HFF-Myc (cell line): ENCODE data around the gene PDE6B.

Experiments
- DNase-seq: peaks from one replicate; pipeline ENCODE4 v3.0.0-alpha.2; 2011; ENCODE audit warnings: low read depth; ENCODE audit errors: extremely low read depth
- H3K4me3 ChIP-seq: replicated peaks from 2 replicates; pipeline ENCODE4 v1.5.1; 2011; ENCODE audit warnings: low read depth, mild to moderate bottlenecking, control low read depth, low read length
- TF ChIP-seq, protein P1 (sequence below): IDR thresholded peaks from 2 replicates; pipeline ENCODE4 v1.5.1; 2012; ENCODE audit warnings: mild to moderate bottlenecking, low read depth, low read length, control low read depth; ENCODE audit errors: missing control alignments

PDE6B gene

DNA sequence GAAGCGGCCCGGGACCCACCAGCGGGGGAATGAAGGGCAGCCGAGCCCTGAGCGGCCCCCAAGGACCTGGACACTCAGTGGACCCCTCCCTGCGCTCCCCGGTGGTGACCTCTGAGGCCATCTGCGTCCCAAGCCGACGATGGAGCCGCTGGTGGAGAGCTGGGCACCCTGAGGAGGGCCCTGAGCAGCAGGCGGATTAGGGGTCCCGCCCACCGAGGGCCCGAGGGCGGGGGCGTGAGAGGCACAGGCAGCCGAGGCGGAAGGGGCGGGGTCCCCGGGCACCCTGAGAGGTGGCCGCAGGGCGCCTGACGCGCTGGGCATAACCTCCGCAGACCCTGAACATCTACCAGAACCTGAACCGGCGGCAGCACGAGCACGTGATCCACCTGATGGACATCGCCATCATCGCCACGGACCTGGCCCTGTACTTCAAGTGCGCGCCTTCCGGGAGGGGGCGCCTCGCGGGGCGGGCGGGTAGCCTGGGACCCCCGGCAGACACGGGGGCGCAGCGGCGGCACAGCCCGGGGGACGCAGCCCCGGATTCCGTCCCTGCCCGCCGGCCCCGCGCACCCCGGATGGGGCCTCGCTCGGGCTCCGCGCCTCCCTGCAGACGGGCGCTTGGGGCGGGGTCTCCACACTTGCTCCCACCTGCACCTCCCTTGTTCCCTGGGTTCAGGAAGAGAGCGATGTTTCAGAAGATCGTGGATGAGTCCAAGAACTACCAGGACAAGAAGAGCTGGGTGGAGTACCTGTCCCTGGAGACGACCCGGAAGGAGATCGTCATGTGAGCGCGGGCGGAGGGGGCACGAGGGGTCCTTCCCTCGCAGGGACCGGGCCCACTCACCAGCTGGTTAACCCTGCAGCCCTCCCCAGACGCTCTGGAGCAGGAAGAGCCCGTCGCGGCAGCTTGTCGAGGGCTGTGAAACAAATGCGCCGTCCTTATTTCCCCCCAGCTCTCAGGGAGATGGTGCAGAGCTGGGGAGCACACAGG is 38.4 kb downstream of the PDE6B start:
- TF ChIP-seq, protein P1, sequence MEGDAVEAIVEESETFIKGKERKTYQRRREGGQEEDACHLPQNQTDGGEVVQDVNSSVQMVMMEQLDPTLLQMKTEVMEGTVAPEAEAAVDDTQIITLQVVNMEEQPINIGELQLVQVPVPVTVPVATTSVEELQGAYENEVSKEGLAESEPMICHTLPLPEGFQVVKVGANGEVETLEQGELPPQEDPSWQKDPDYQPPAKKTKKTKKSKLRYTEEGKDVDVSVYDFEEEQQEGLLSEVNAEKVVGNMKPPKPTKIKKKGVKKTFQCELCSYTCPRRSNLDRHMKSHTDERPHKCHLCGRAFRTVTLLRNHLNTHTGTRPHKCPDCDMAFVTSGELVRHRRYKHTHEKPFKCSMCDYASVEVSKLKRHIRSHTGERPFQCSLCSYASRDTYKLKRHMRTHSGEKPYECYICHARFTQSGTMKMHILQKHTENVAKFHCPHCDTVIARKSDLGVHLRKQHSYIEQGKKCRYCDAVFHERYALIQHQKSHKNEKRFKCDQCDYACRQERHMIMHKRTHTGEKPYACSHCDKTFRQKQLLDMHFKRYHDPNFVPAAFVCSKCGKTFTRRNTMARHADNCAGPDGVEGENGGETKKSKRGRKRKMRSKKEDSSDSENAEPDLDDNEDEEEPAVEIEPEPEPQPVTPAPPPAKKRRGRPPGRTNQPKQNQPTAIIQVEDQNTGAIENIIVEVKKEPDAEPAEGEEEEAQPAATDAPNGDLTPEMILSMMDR: no peak
- peak overlapping the region; percentile 25 for H3K4me3 ChIP-seq
- DNase-seq: no peak

DNA sequence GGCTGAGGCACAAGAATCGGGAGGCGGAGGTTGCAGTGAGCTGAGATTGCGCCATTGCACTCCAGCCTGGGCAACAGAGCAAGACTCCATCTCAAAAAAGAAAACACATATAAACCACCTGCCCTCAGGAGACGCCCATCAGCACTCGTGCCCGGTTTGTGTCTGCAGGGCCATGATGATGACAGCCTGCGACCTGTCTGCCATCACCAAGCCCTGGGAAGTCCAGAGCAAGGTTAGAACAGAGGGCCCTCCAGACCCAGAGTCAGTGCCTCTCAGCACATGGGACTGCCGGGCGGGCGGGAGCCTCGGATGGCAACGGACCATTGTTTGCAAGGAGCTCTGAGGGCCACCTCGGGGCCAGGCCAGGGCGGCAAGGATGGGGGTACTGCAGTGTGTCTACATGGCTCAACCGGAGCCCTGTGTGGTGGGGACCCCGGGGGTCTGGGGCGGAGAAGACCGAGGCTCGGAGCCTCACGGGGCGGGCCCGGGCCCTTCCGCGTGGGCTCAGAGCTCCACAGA is 39.4 kb downstream of the PDE6B start:
- TF ChIP-seq, protein P1: no peak
- no peak for DNase-seq
- no peak overlapping the region for H3K4me3 ChIP-seq

DNA sequence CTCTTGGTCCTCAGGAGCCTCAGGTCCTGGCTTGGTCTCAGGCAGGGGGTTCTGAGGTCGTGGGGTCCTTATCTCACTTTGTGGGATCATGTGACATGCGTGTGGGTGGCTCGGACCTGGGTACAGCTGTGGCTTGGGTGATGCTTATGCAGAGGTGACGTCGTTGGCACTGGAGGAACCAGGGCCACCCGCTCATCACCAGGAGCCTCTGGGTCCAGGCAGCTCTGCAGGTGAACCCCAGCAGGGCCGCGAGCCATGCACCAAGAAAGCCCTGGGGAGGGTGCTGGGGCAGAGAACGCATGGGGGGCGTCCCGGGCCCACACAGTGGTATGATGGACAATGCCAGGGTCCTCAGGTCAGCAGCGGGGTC is 40.0 kb downstream of the PDE6B start:
- no peak overlapping the region for H3K4me3 ChIP-seq
- TF ChIP-seq, protein P1: no peak
- no peak for DNase-seq

DNA sequence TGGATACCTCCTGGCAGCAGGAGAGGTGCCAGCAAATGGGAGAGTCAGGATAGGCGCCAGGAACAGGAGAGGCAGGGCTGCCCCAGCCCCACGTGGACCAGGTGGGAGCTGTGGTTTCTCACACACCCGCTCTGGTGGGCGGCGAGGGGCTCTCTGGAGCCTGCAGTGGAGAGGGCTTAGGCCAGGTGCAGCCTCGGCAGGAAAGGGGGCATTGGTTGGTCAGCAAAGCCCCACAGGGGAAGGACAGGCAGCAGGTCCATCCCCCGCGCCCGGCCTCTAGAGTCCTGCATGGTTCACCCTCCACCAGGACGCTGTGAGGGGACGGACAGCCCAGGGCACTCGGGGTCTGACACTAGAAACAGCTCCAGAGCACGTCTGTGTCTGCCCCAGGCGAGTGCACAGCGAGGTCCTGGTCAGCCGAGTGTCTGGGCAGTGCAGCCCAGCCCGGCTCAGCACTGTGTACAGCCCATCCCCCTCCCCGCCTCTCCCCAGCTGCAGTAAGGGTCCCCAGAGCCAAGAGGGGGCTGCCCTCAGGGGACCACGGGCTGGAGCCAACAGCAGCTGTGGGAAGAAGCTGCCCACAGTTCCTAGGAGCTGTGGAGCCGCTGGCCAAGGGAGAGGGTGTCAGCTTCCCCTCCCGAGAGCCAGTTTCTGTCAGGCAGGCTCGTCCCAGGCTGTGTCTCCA is 40.5 kb downstream of the PDE6B start:
- no peak for DNase-seq
- TF ChIP-seq, protein P1: no peak
- no peak overlapping the region for H3K4me3 ChIP-seq

GRCh38 chr4:666436-666810 is 41.0 kb downstream of the PDE6B start:
- DNase-seq: no peak
- no peak overlapping the region for H3K4me3 ChIP-seq
- TF ChIP-seq, protein P1: no peak

GRCh38 chr4:666822-667544 is 41.6 kb downstream of the PDE6B start:
- no peak overlapping the region for H3K4me3 ChIP-seq
- TF ChIP-seq, protein P1: no peak
- DNase-seq: no peak
